Calu3 (cell line): ENCODE results near the gene CCKAR. TPM values are rescaled to one million over a fixed set of nuclear protein-coding genes. Genes with fewer than 3 reads are reported as not detected.

ENCODE experiments used
- BruUV-seq: library from RNA; stranded (reverse); fragments of 400-500 nt; replicated peaks from 2 replicates; lab custom pipeline; 2021; lab: Mats Ljungman, UMichigan
- CTCF ChIA-PET: fragments of 300-600 bp; sonication (Branson Sonifier 250); formaldehyde crosslinking; loops from one replicate; lab custom pipeline; 2022; ENCODE audit warnings: antibody characterized with exemption; lab: Charles Lee
- DNase-seq: peaks from one replicate; pipeline ENCODE4 v3.0.0; 2022
- H3K27ac Mint-ChIP-seq: one replicate; pipeline ENCODE4 v1.8.0; 2022; ENCODE audit warnings: mixed read lengths; ENCODE audit not compliant: unreplicated experiment
- H3K27me3 Mint-ChIP-seq: one replicate; pipeline ENCODE4 v1.8.0; 2022; ENCODE audit warnings: mixed read lengths; ENCODE audit not compliant: unreplicated experiment
- H3K36me3 Mint-ChIP-seq: one replicate; pipeline ENCODE4 v1.8.0; 2022; ENCODE audit warnings: mild to moderate bottlenecking, moderate library complexity, mixed read lengths; ENCODE audit not compliant: insufficient read depth, unreplicated experiment
- H3K4me1 Mint-ChIP-seq: one replicate; pipeline ENCODE4 v1.8.0; 2022; ENCODE audit warnings: mild to moderate bottlenecking, low read depth, mixed read lengths; ENCODE audit not compliant: unreplicated experiment
- H3K4me3 Mint-ChIP-seq: one replicate; pipeline ENCODE4 v1.8.0; 2022; ENCODE audit warnings: mild to moderate bottlenecking, low read depth, moderate library complexity, mixed read lengths; ENCODE audit not compliant: unreplicated experiment
- H3K9me3 Mint-ChIP-seq: one replicate; pipeline ENCODE4 v1.8.0; 2022; ENCODE audit warnings: low read depth, mixed read lengths; ENCODE audit not compliant: unreplicated experiment
- CTCF ChIP-seq: fragments of 200-600 bp; IDR thresholded peaks from one replicate; pipeline ENCODE4 v1.8.0; 2022; ENCODE audit warnings: antibody characterized with exemption; ENCODE audit not compliant: unreplicated experiment
- intact Hi-C: fragments of 100-400 bp; cut with micrococcal nuclease; formaldehyde crosslinking; loops from one replicate; pipeline ENCODE4 v1.10.0; 2022; ENCODE audit not compliant: unreplicated experiment
- total RNA-seq: library from RNA; stranded (reverse); gene quantifications from 2 replicates; pipeline ENCODE4 v1.2.3, GENCODE V29; 2022

The CCKAR gene
- total RNA-seq, 1 experiment from 2014 or later: not detected

- BruUV-seq: no TSS peak
- no peaks in the 10 kb centered on the region for H3K4me1 Mint-ChIP-seq
- CTCF ChIA-PET: no interaction called here
- no peak overlapping the region for H3K4me3 Mint-ChIP-seq
- H3K36me3 Mint-ChIP-seq: no peaks in the 10 kb centered on the region
- peaks cover 65% of the 10 kb centered on the region for H3K27me3 Mint-ChIP-seq
- no peak for TF ChIP-seq CTCF
- intact Hi-C loops: no loop called here
- no peak overlapping the region for H3K27ac Mint-ChIP-seq
- no peaks in the 10 kb centered on the region for H3K9me3 Mint-ChIP-seq
- DNase-seq: no peak
Observed at GRCh38 chr4:26489101-26489985, 941 bp downstream of the CCKAR start.

GRCh38 chr4:26485684-26486083 lies 4.6 kb downstream of the CCKAR start:
- no peak overlapping the region for H3K27ac Mint-ChIP-seq

GRCh38 chr4:26484516-26484915 lies 5.8 kb downstream of the CCKAR start:
- BruUV-seq: no TSS peak
- H3K9me3 Mint-ChIP-seq: no peaks in the 10 kb centered on the region
- no peak overlapping the region for H3K4me3 Mint-ChIP-seq
- H3K27ac Mint-ChIP-seq: no peak overlapping the region
- DNase-seq: no peak
- TF ChIP-seq CTCF: no peak
- no peaks in the 10 kb centered on the region for H3K4me1 Mint-ChIP-seq
- intact Hi-C loops: no loop called here
- CTCF ChIA-PET: no interaction called here
- no peaks in the 10 kb centered on the region for H3K36me3 Mint-ChIP-seq
- H3K27me3 Mint-ChIP-seq: peaks cover 20% of the 10 kb centered on the region

More at GRCh38 chr4:26485684-26486083, 4.6 kb downstream of the CCKAR start:
- Mint-ChIP-seq H3K36me3 (no peaks in the 10 kb centered on the region), H3K4me1 (no peaks in the 10 kb centered on the region), H3K27me3 (peaks cover 31% of the 10 kb centered on the region), H3K4me3 (no peak overlapping the region), H3K9me3 (no peaks in the 10 kb centered on the region)
- CTCF ChIA-PET: no interaction called here
- BruUV-seq: no TSS peak
- DNase-seq: no peak
- TF ChIP-seq CTCF: no peak
- intact Hi-C loops: no loop called here

- H3K27me3 Mint-ChIP-seq: peaks cover 15% of the 10 kb centered on the region
- BruUV-seq: no TSS peak
- no peak overlapping the region for H3K4me3 Mint-ChIP-seq
- no peaks in the 10 kb centered on the region for H3K36me3 Mint-ChIP-seq
- no peak overlapping the region for H3K27ac Mint-ChIP-seq
- H3K9me3 Mint-ChIP-seq: no peaks in the 10 kb centered on the region
- intact Hi-C loops: no loop called here
- DNase-seq: no peak
- CTCF ChIA-PET: no interaction called here
- TF ChIP-seq CTCF: no peak
- no peaks in the 10 kb centered on the region for H3K4me1 Mint-ChIP-seq
Observed at GRCh38 chr4:26484032-26484515, 6.2 kb downstream of the CCKAR start.
